ENCODE measurements around the gene TNS1.

- no peak for TF ChIP-seq EP300 (IDR thresholded peaks at IDR 0.05; ENCODE audit: low read length)
- no peak for TF ChIP-seq NFE2 (IDR thresholded peaks at IDR 0.05; ENCODE audit: low read depth)
- TF ChIP-seq GATAD2B (IDR thresholded peaks at IDR 0.05; ENCODE audit: borderline replicate concordance): no peak
- no peak for TF ChIP-seq ZNF431 (CRISPR knock-in tag; IDR thresholded peaks at IDR 0.05)
- TF ChIP-seq MYBL2 (IDR thresholded peaks at IDR 0.05; ENCODE audit: low read depth): no peak
- TF ChIP-seq MYBL2 (CRISPR knock-in tag; IDR thresholded peaks at IDR 0.05; ENCODE audit: borderline replicate concordance): no peak
- no peak for TF ChIP-seq HDAC1 (IDR thresholded peaks at IDR 0.05)
- TF ChIP-seq ELF1 (tag; IDR thresholded peaks at IDR 0.05): no peak
- no peak for TF ChIP-seq SAFB2 (IDR thresholded peaks at IDR 0.05; ENCODE audit: borderline replicate concordance, low read depth, low read length, severe bottlenecking)
- no peak for TF ChIP-seq SETDB1 (IDR thresholded peaks at IDR 0.05; ENCODE audit: low read length)
- TF ChIP-seq SIN3A (IDR thresholded peaks at IDR 0.05; ENCODE audit: borderline replicate concordance in 2 of 2, control insufficient read depth in 1 of 2, low read depth in 2 of 2, low read length in 2 of 2): no peak
- TF ChIP-seq CBFB (CRISPR knock-in tag; IDR thresholded peaks at IDR 0.05): no peak
- no peak for TF ChIP-seq SIRT6 (IDR thresholded peaks at IDR 0.05; ENCODE audit: low read depth, low read length)
- TF ChIP-seq ZNF639 (CRISPR knock-in tag; conservative IDR thresholded peaks at IDR 0.05 in 1 of 2, IDR thresholded peaks at IDR 0.05 in 1 of 2): no peak
- TF ChIP-seq PBX2 (CRISPR knock-in tag; IDR thresholded peaks at IDR 0.05; ENCODE audit: low read depth): no peak
- TF ChIP-seq PBX2 (tag; conservative IDR thresholded peaks at IDR 0.05; ENCODE audit: low read depth): no peak
These were observed 81.8 kb downstream of the TNS1 start for GRCh38 chr2:217920879-217921603.

All from K562 (cell line).